KOPT-K1 (cell line): ENCODE data around the gene GATA1.
"Not testable (repeated sequence)": the region's sequence is repeated elsewhere in the genome, so short reads cannot be mapped to it uniquely, and the experiment has no call there.

Experiments used
- H3K27ac ChIP-seq: fragments of 200-600 bp; sonication (generic); 2 replicates; pipeline ENCODE4 v1.5.1; 2016; ENCODE audit warnings: antibody characterized with exemption, mild to moderate bottlenecking, low read depth, low read length; ENCODE audit not compliant: poor library complexity, severe bottlenecking
- H3K36me3 ChIP-seq: fragments of 200-600 bp; sonication (generic); 2 replicates; pipeline ENCODE4 v1.5.1; 2017; ENCODE audit warnings: antibody characterized with exemption, mild to moderate bottlenecking, low read length, moderate library complexity; ENCODE audit not compliant: insufficient read depth
- H3K9me3 ChIP-seq: fragments of 200-600 bp; sonication (generic); 2 replicates; pipeline ENCODE4 v1.5.1; 2017; ENCODE audit warnings: antibody characterized with exemption, low read length, mild to moderate bottlenecking; ENCODE audit not compliant: insufficient read depth, poor library complexity, severe bottlenecking

The GATA1 gene

GRCh38 chrX:48818098-48818497 lies 31.7 kb downstream of the GATA1 start:
- Histone ChIP-seq H3K27ac (no peak overlapping the region), H3K9me3 (no peaks in the 10 kb centered on the region), H3K36me3 (peaks cover 10% of the 10 kb centered on the region; the same call in 1 of the 2 replicates)

- Histone ChIP-seq H3K27ac (no peak overlapping the region), H3K9me3 (no peaks in the 10 kb centered on the region), H3K36me3 (peaks cover 17% of the 10 kb centered on the region)
These were observed 32.5 kb downstream of the GATA1 start for GRCh38 chrX:48818866-48819265.

DNA sequence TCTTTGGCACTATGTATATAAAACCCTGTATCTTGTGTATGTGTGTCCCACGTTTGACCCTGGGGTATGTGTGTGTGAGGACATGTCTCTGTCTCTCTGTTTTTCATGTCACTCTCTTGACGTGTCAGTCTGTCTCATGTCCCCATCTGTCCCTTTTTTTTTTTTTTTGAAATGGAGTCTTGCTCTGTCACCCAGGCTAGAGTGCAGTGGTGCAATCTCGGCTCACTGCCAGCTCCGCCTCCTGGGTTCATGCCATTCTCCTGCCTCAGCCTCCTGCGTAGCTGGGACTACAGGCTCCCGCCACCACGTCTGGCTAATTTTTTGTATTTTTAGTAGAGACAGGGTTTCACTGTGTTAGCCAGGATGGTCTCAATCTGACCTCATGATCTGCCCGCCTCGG lies 33.0 kb downstream of the GATA1 start:
- H3K9me3 ChIP-seq, H3K27ac ChIP-seq: not testable (repeated sequence)
- H3K36me3 ChIP-seq, result peaks cover 23% of the 10 kb centered on the region

DNA sequence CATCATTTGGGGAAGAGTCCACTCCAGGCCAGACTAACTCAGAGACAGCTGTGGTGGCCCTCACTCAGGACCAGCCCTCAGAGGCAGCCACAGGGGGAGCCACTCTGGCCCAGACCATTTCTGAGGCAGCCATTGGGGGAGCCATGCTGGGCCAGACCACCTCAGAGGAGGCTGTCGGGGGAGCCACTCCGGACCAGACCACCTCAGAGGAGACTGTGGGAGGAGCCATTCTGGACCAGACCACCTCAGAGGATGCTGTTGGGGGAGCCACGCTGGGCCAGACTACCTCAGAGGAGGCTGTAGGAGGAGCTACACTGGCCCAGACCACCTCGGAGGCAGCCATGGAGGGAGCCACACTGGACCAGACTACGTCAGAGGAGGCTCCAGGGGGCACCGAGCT lies 36.7 kb downstream of the GATA1 start:
- Histone ChIP-seq H3K27ac (no peak overlapping the region), H3K9me3 (no peaks in the 10 kb centered on the region), H3K36me3 (peaks cover 24% of the 10 kb centered on the region)

- Histone ChIP-seq H3K36me3 (peaks cover 24% of the 10 kb centered on the region), H3K27ac (no peak overlapping the region), H3K9me3 (no peaks in the 10 kb centered on the region)
These were observed 37.7 kb downstream of the GATA1 start for GRCh38 chrX:48824066-48824465.

- Histone ChIP-seq H3K36me3 (peaks cover 24% of the 10 kb centered on the region), H3K9me3 (no peaks in the 10 kb centered on the region), H3K27ac (no peak within 1 kb of the TSS)
These were observed 39.9 kb downstream of the GATA1 start, which contains the start of gene ERAS for GRCh38 chrX:48826135-48826875. TSS of gene ERAS (plus strand) at chrX:48826513. CDS start at chrX:48829124, 2,611 bp downstream.

- Histone ChIP-seq H3K36me3 (peaks cover 24% of the 10 kb centered on the region), H3K9me3 (no peaks in the 10 kb centered on the region), H3K27ac (no peak overlapping the region)
These were observed 40.7 kb downstream of the GATA1 start for GRCh38 chrX:48826876-48827653.

DNA sequence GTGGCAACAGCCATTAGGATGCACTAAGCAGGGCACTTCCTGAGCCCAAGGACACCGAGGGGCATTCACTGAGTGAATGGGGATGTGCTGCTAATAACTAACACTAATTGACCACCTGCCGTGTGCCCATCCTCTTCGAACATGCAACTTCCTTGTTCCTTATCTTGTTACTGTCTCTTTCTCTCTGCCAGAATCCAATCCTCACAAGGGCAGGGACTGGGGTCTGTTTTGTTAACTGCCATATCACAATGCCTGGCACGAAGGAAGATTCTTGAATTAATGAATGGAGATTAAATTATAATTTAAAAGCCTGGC lies 41.2 kb downstream of the GATA1 start:
- Histone ChIP-seq H3K27ac (no peak overlapping the region), H3K9me3 (no peaks in the 10 kb centered on the region), H3K36me3 (peaks cover 19% of the 10 kb centered on the region)

DNA sequence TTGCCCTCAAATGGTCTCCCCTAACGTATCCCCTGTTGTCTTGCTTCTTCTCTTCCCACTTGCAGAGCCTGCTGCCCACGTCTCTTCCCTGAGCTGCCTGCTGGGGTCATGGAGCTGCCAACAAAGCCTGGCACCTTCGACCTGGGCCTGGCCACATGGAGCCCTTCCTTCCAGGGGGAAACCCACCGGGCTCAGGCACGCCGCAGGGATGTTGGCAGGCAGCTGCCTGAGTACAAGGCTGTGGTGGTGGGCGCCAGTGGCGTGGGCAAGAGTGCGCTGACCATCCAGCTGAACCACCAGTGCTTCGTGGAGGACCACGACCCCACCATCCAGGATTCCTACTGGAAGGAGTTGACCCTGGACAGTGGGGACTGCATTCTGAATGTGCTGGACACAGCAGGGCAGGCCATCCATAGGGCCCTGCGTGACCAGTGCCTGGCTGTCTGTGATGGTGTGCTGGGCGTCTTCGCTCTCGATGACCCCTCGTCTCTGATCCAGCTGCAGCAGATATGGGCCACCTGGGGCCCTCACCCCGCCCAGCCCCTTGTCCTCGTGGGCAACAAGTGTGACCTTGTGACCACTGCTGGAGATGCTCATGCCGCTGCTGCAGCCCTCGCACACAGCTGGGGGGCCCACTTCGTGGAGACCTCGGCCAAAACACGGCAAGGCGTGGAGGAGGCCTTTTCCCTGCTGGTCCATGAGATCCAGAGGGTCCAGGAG lies 42.8 kb downstream of the GATA1 start:
- no peak overlapping the region for H3K27ac ChIP-seq
- peaks cover 4% of the 10 kb centered on the region for H3K36me3 ChIP-seq
- no peaks in the 10 kb centered on the region for H3K9me3 ChIP-seq

- Histone ChIP-seq H3K9me3 (no peaks in the 10 kb centered on the region), H3K27ac (no peak overlapping the region), H3K36me3 (no peaks in the 10 kb centered on the region)
These were observed 44.9 kb downstream of the GATA1 start for GRCh38 chrX:48831136-48831908.

- no peak overlapping the region for H3K27ac ChIP-seq
These were observed 45.5 kb downstream of the GATA1 start for GRCh38 chrX:48831909-48832291.

DNA sequence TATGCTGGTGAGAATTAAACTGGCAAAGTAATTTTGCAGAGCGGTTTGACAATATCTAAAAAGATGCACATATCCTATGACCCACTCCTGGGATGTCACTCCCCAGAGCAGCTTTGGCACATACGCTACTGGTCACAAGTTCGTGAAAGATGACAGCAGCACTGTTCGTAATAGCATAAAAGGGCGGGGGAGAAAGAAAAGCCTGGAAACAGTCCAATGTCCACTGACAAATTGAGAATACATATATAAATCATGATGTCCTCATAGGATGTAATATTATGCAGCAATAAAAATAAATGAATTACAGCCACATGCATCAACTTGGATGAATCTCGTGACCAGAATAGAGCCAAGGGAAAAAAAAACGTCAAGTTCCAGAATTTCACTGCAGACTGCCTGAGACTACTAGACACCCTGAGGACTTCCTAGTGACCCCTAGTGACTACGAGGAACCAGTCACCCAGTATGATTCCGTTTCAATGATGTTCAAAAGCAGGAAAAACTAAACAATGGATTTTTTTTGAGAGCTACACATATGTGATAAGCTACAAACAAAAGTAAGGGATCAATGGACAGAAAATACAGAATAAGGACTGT lies 47.2 kb downstream of the GATA1 start:
- Histone ChIP-seq H3K27ac (no peak overlapping the region), H3K9me3 (no peaks in the 10 kb centered on the region), H3K36me3 (no peaks in the 10 kb centered on the region)

More at GRCh38 chrX:48831909-48832291, 45.5 kb downstream of the GATA1 start:
- Histone ChIP-seq H3K9me3 (no peaks in the 10 kb centered on the region), H3K36me3 (no peaks in the 10 kb centered on the region)

DNA sequence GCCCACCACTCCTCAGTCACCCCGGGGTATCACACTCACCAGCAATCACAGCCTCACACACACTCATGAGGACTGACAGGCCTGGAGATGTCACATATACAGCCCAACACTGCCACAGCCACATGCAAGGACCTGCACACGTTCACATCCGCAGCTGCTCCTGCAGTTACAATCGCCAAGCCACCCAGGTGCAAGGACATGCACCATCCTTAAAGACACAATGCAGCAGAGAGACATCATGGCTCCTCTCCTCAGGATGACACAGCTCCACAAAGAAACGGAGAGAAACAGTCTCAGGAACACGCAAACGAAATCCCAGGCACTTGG lies 48.0 kb downstream of the GATA1 start:
- H3K27ac ChIP-seq, result no peak overlapping the region
- H3K36me3 ChIP-seq, result no peaks in the 10 kb centered on the region
- no peaks in the 10 kb centered on the region for H3K9me3 ChIP-seq

DNA sequence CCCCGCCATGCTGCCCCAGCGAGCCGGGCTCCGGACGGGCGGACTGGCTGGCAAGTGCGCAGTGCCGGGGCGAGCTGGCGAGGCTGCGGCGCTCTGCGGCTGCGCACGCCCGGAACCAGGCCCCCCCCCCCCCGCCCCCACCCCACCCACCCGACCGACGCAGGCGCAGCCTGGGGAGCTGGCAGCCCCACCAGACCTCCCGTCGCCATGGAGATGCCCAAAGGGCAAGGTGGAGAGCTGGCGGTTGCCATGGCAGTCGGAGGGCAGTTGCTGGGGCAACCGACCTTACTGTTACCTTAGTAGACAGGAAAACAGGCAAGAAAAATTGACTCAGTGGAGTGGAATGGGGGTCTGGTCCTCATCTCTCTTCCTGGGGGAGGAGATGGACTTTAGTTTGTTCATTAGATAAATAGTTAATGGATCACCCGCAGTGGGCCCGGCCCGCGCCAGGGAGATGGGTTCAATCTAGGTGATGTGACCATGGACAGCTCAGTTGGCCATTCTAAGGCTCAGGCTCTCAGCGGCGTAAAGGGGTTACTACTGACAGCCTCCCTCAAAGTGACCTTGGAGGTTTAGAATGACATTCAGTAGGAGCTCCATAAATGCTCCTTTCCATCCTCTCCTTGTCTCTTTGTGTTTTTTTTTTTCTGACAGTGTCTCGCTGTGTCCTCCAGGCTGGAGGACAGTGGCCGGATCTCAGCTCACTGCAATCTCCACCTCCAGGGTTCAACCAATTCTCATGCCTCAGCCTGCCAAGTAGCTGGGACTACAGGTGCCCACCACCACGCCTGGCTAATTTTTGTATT lies 49.3 kb downstream of the GATA1 start, which contains the start of gene PCSK1N:
Gene PCSK1N (minus strand): TSS at position 87 of the 806 bp plus-strand sequence. CDS start 78 bp downstream, at position 9.
- Histone ChIP-seq H3K36me3 (no peaks in the 10 kb centered on the region), H3K27ac (no peak within 1 kb of the TSS), H3K9me3 (no peaks in the 10 kb centered on the region)
